Osteoblast (primary cell): Measurements from ENCODE around the gene KLK14. TPM values are rescaled to one million over a fixed set of nuclear protein-coding genes. Genes with fewer than 3 reads are reported as not detected.

Source experiments
- DNase-seq: peaks from one replicate; pipeline ENCODE4 v3.0.0; 2011; ENCODE audit warnings: low spot score, mixed read lengths; ENCODE audit not compliant: insufficient read length; ENCODE audit errors: missing footprints
- H2AFZ ChIP-seq: 2 replicates; pipeline ENCODE4 v1.6.0; 2011; ENCODE audit warnings: mild to moderate bottlenecking, low read length
- H3K27ac ChIP-seq: 2 replicates; pipeline ENCODE4 v1.5.1; 2011; ENCODE audit warnings: mild to moderate bottlenecking, low read depth, low read length, moderate library complexity
- H3K27me3 ChIP-seq: 2 replicates; pipeline ENCODE4 v1.6.0; 2012; ENCODE audit warnings: mild to moderate bottlenecking, control low read depth, inconsistent platforms, low read length, moderate library complexity; ENCODE audit not compliant: insufficient read depth
- H3K36me3 ChIP-seq: 2 replicates; pipeline ENCODE4 v1.5.1; 2011; ENCODE audit warnings: mild to moderate bottlenecking, low read length, control low read depth, moderate library complexity; ENCODE audit not compliant: insufficient read depth
- H3K4me1 ChIP-seq: 2 replicates; pipeline ENCODE4 v1.5.1; 2011; ENCODE audit warnings: mild to moderate bottlenecking, low read length, control low read depth, moderate library complexity; ENCODE audit not compliant: insufficient read depth
- H3K4me2 ChIP-seq: 2 replicates; pipeline ENCODE4 v1.6.0; 2011; ENCODE audit warnings: mild to moderate bottlenecking, low read length; ENCODE audit not compliant: insufficient read depth
- H3K4me3 ChIP-seq: fragments of 200-600 bp; sonication (generic); 3 replicates; pipeline ENCODE4 v1.5.1; 2012; ENCODE audit warnings: mild to moderate bottlenecking, low read length, inconsistent platforms; ENCODE audit not compliant: insufficient read depth
- H3K79me2 ChIP-seq: 2 replicates; pipeline ENCODE4 v1.6.0; 2012; ENCODE audit warnings: mild to moderate bottlenecking, low read length, control low read depth, inconsistent platforms; ENCODE audit not compliant: insufficient read depth
- H3K9me3 ChIP-seq: 2 replicates; pipeline ENCODE4 v1.5.1; 2011; ENCODE audit warnings: low read depth, low read length, control low read depth
- H4K20me1 ChIP-seq: 2 replicates; pipeline ENCODE4 v1.6.0; 2012; ENCODE audit warnings: mild to moderate bottlenecking, low read length, control low read depth; ENCODE audit not compliant: insufficient read depth
- CTCF ChIP-seq: IDR thresholded peaks from 2 replicates; pipeline ENCODE4 v1.5.1; 2011; ENCODE audit warnings: mild to moderate bottlenecking, low read depth, low read length, moderate library complexity; ENCODE audit errors: extremely low read depth
- total RNA-seq: library from RNA; depleted of rRNA; stranded (reverse); fragments of >200 nt; gene quantifications from 2 replicates; pipeline ENCODE4 v1.2.3, GENCODE V29; 2012

The KLK14 gene
- total RNA-seq, 1 donor: not detected

DNA sequence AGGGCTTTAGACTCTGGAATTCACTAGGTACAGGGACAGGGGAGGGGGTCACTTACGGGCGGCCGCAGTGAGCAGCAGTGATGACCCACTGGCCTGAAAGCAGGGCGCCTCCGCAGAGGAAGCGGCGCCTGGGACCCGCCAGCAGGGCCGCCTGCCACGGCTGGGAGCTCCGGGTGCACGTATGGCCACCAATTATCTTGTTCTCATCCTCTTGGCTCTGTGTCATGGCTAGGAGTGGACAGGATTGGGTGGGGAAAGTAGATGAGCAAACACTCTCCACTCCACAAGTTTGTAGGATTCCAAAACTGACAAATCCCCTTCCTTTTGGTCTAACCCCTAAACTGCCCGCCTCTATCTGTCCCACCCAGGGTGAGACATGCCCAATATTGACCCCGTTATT is 1.2 kb downstream of the KLK14 start:
- Histone ChIP-seq H3K4me1 (no peaks in the 10 kb centered on the region), H3K4me2 (no peak overlapping the region), H3K36me3 (no peaks in the 10 kb centered on the region), H2AFZ (no peak overlapping the region), H3K79me2 (no peaks in the 10 kb centered on the region), H3K9me3 (no peaks in the 10 kb centered on the region), H3K27ac (no peak overlapping the region), H3K27me3 (no peaks in the 10 kb centered on the region), H4K20me1 (no peaks in the 10 kb centered on the region), H3K4me3 (no peak overlapping the region)
- no peak for TF ChIP-seq CTCF
- DNase-seq: peak; percentile 84

- H4K20me1 ChIP-seq: no peaks in the 10 kb centered on the region
These were observed 3.1 kb downstream of the KLK14 start for GRCh38 chr19:51079481-51080110.

DNA sequence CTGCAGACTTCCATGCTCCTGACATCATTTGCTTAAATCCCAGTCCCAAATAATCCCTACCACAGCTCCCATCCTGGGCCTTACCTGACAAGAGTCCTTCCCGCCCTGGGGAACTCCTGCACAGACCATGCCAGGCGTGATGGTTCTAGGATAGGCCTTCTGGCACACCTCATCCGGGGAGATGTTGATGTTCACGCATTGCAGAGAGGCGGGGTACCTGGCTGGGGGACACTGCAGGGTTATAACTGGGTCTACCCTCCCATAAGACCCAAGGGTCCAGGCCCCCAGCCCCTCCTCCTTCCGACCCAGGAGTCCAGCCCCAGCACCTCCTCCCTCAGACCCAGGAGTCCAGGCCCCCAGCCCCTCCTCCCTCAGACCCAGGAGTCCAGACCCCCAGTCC is 4.0 kb downstream of the KLK14 start:
- DNase-seq: peak; percentile 37

More at GRCh38 chr19:51079481-51080110, 3.1 kb downstream of the KLK14 start:
- Histone ChIP-seq H3K4me1 (no peaks in the 10 kb centered on the region), H3K79me2 (no peaks in the 10 kb centered on the region), H3K9me3 (no peaks in the 10 kb centered on the region), H2AFZ (no peak overlapping the region), H3K36me3 (no peaks in the 10 kb centered on the region), H3K4me2 (no peak overlapping the region), H3K4me3 (no peak overlapping the region), H3K27ac (no peak overlapping the region), H3K27me3 (no peaks in the 10 kb centered on the region)
- peak; percentile 55 for DNase-seq
- TF ChIP-seq CTCF: no peak

GRCh38 chr19:51078104-51078503 is 4.6 kb downstream of the KLK14 start:
- DNase-seq: peak; percentile 46
- no peaks in the 10 kb centered on the region for H3K4me1 ChIP-seq
- no peak for TF ChIP-seq CTCF

More for the DNA sequence above, 4.0 kb downstream of the KLK14 start:
- H2AFZ ChIP-seq: no peak overlapping the region
- H4K20me1 ChIP-seq: no peaks in the 10 kb centered on the region
- H3K79me2 ChIP-seq: no peaks in the 10 kb centered on the region
- no peak overlapping the region for H3K4me2 ChIP-seq
- TF ChIP-seq CTCF: no peak
- H3K27me3 ChIP-seq: no peaks in the 10 kb centered on the region
- no peak overlapping the region for H3K27ac ChIP-seq
- no peak overlapping the region for H3K4me3 ChIP-seq
- no peaks in the 10 kb centered on the region for H3K9me3 ChIP-seq
- no peaks in the 10 kb centered on the region for H3K4me1 ChIP-seq
- H3K36me3 ChIP-seq: no peaks in the 10 kb centered on the region

More at GRCh38 chr19:51078104-51078503, 4.6 kb downstream of the KLK14 start:
- H3K79me2 ChIP-seq: no peaks in the 10 kb centered on the region
- H4K20me1 ChIP-seq: no peaks in the 10 kb centered on the region
- no peak overlapping the region for H3K27ac ChIP-seq
- H3K27me3 ChIP-seq: no peaks in the 10 kb centered on the region
- H3K4me2 ChIP-seq: no peak overlapping the region
- no peaks in the 10 kb centered on the region for H3K36me3 ChIP-seq
- peaks cover 3% of the 10 kb centered on the region for H3K9me3 ChIP-seq
- no peak overlapping the region for H2AFZ ChIP-seq
- no peak overlapping the region for H3K4me3 ChIP-seq
